ENCODE results near the gene LTO1. TPM values are rescaled to one million over a fixed set of nuclear protein-coding genes. Genes with fewer than 3 reads are reported as not detected.
A peak's percentile ranks its signal among the peaks of the same experiment; 100 is the strongest.

LTO1 gene
- total and polyA plus RNA-seq, 4 donors, result 12.4 to 27.5 (median 19.4) TPM

DNA sequence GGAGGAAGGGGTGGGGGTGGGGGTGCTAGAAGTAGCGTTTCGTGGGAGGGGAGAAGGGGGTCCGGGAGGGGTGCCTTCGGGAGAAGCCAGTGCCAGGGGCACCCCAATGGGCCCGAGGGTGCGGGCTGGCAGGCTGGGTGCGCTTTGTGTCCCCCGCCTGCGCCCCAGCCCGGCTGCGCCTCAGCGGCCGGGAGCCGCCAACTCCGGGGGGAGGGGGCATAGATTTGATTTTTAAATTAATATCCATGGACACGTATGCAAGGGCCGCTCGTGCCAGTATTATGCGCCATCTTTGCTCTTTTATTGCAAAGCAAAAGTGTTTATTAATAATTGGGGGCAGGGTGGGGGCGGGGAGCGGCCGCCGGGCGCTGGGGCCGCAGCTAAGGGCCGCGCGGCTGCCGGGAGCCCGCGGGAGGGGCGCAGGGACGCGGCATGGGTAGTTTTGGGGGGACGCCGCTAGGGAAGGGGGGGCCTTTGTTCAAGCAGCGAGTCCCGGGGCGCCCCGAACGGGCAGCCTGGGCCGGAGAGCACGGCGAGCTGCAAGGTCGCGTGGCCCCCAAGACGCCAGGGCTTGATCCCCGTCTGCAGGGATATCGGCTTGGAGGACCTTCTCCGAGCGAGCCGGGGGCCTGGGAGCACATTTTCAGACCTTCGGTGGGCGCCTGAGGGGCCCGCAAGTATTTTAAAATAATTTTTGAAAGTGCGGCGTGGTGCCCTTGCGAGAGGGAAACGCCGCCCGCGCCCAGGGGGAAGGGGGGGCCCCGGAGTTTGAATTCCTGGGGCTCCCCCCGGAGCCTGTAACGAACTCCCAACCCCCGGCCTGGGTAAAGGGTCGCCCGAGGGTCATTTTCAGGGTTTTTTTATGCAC, 33.2 kb downstream of the LTO1 start:
- ATAC-seq (ENCODE audit: insufficient read depth, low FRiP score), result no peak
- Histone ChIP-seq H3K27me3 (ENCODE audit: control insufficient read depth in 3 of 3, insufficient read depth in 3 of 3, low read length in 2 of 3) (peaks cover 0 to 4% (median 0%) of the 10 kb centered on the region in 3 donors), H3K4me3 (peak overlapping the region; percentile 72), H3K9ac (ENCODE audit: insufficient read depth in 1 of 2, low read length in 2 of 2) (peak overlapping the region; percentile 71 to 84), H3K36me3 (ENCODE audit: control insufficient read depth in 4 of 4, insufficient read depth in 4 of 4, low read length in 4 of 4) (peaks cover 0 to 36% (median 12%) of the 10 kb centered on the region in 4 donors), H3K4me1 (ENCODE audit: control insufficient read depth in 5 of 5, insufficient read depth in 5 of 5, low read length in 5 of 5) (peaks cover 0 to 52% (median 20%) of the 10 kb centered on the region in 5 donors), H3K9me3 (ENCODE audit: control insufficient read depth in 4 of 4, insufficient read depth in 3 of 4, low read length in 3 of 4) (no peaks in the 10 kb centered on the region), H3K27ac (ENCODE audit: low read depth in 1 of 2, low read length in 1 of 2) (peak overlapping the region; percentile 91 to 97)
- DNase-seq, result peak in 2 of 3 donors; percentile 18 to 44
- TF ChIP-seq, protein P1, sequence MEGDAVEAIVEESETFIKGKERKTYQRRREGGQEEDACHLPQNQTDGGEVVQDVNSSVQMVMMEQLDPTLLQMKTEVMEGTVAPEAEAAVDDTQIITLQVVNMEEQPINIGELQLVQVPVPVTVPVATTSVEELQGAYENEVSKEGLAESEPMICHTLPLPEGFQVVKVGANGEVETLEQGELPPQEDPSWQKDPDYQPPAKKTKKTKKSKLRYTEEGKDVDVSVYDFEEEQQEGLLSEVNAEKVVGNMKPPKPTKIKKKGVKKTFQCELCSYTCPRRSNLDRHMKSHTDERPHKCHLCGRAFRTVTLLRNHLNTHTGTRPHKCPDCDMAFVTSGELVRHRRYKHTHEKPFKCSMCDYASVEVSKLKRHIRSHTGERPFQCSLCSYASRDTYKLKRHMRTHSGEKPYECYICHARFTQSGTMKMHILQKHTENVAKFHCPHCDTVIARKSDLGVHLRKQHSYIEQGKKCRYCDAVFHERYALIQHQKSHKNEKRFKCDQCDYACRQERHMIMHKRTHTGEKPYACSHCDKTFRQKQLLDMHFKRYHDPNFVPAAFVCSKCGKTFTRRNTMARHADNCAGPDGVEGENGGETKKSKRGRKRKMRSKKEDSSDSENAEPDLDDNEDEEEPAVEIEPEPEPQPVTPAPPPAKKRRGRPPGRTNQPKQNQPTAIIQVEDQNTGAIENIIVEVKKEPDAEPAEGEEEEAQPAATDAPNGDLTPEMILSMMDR (IDR thresholded peaks at IDR 0.05; ENCODE audit: control extremely low read depth, extremely low read depth), result no peak
- 1% methylated on average over 58 to 68 of the region's 68 CpGs for WGBS, 2 donors

DNA sequence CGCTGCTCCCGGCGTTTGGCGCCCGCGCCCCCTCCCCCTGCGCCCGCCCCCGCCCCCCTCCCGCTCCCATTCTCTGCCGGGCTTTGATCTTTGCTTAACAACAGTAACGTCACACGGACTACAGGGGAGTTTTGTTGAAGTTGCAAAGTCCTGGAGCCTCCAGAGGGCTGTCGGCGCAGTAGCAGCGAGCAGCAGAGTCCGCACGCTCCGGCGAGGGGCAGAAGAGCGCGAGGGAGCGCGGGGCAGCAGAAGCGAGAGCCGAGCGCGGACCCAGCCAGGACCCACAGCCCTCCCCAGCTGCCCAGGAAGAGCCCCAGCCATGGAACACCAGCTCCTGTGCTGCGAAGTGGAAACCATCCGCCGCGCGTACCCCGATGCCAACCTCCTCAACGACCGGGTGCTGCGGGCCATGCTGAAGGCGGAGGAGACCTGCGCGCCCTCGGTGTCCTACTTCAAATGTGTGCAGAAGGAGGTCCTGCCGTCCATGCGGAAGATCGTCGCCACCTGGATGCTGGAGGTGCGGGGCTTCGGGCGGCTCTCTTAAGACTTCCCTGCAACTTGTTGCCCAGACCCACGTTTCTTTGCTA, 34.1 kb downstream of the LTO1 start, which contains the start of gene CCND1:
Gene CCND1 (plus strand): TSS at position 162 of the 587 bp plus-strand sequence. CDS start 158 bp downstream, at position 320.
- ATAC-seq (ENCODE audit: insufficient read depth, low FRiP score) (peak; percentile 22), DNase-seq (peak; percentile 96 to 97 (median 96))
- 0 to 1% methylated on average over 41 to 49 of the region's 49 CpGs for WGBS, 2 donors
- peaks cover 0 to 58% (median 24%) of the 10 kb centered on the region in 5 donors for H3K4me1 ChIP-seq (ENCODE audit: control insufficient read depth in 5 of 5, insufficient read depth in 5 of 5, low read length in 5 of 5)
- TF ChIP-seq, protein P1 (IDR thresholded peaks at IDR 0.05; ENCODE audit: control extremely low read depth, extremely low read depth), result no peak
- H3K36me3 ChIP-seq (ENCODE audit: control insufficient read depth in 4 of 4, insufficient read depth in 4 of 4, low read length in 4 of 4), result peaks cover 0 to 36% (median 11%) of the 10 kb centered on the region in 4 donors
- peaks cover 0 to 4% (median 0%) of the 10 kb centered on the region in 3 donors for H3K27me3 ChIP-seq (ENCODE audit: control insufficient read depth in 3 of 3, insufficient read depth in 3 of 3, low read length in 2 of 3)
- H3K4me3 ChIP-seq, result peak within 1 kb of the TSS; percentile 72
- no peaks in the 10 kb centered on the region for H3K9me3 ChIP-seq (ENCODE audit: control insufficient read depth in 4 of 4, insufficient read depth in 3 of 4, low read length in 3 of 4)
- peak within 1 kb of the TSS; percentile 91 to 97 for H3K27ac ChIP-seq (ENCODE audit: low read depth in 1 of 2, low read length in 1 of 2)
- peak within 1 kb of the TSS; percentile 71 to 84 for H3K9ac ChIP-seq (ENCODE audit: insufficient read depth in 1 of 2, low read length in 2 of 2)

DNA sequence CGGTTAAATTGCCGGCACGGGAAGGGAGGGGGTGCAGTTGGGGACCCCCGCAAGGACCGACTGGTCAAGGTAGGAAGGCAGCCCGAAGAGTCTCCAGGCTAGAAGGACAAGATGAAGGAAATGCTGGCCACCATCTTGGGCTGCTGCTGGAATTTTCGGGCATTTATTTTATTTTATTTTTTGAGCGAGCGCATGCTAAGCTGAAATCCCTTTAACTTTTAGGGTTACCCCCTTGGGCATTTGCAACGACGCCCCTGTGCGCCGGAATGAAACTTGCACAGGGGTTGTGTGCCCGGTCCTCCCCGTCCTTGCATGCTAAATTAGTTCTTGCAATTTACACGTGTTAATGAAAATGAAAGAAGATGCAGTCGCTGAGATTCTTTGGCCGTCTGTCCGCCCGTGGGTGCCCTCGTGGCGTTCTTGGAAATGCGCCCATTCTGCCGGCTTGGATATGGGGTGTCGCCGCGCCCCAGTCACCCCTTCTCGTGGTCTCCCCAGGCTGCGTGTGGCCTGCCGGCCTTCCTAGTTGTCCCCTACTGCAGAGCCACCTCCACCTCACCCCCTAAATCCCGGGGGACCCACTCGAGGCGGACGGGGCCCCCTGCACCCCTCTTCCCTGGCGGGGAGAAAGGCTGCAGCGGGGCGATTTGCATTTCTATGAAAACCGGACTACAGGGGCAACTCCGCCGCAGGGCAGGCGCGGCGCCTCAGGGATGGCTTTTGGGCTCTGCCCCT, 34.7 kb downstream of the LTO1 start:
- ATAC-seq (ENCODE audit: insufficient read depth, low FRiP score), result no peak
- Histone ChIP-seq H3K27ac (ENCODE audit: low read depth in 1 of 2, low read length in 1 of 2) (peak overlapping the region; percentile 55 to 83), H3K4me3 (peak overlapping the region; percentile 20), H3K9me3 (ENCODE audit: control insufficient read depth in 4 of 4, insufficient read depth in 3 of 4, low read length in 3 of 4) (no peaks in the 10 kb centered on the region), H3K4me1 (ENCODE audit: control insufficient read depth in 5 of 5, insufficient read depth in 5 of 5, low read length in 5 of 5) (peaks cover 0 to 55% (median 24%) of the 10 kb centered on the region in 5 donors), H3K27me3 (ENCODE audit: control insufficient read depth in 3 of 3, insufficient read depth in 3 of 3, low read length in 2 of 3) (peaks cover 0 to 4% (median 0%) of the 10 kb centered on the region in 3 donors), H3K9ac (ENCODE audit: insufficient read depth in 1 of 2, low read length in 2 of 2) (peak overlapping the region in 1 of 2 donors; percentile 4), H3K36me3 (ENCODE audit: control insufficient read depth in 4 of 4, insufficient read depth in 4 of 4, low read length in 4 of 4) (peaks cover 0 to 30% (median 6%) of the 10 kb centered on the region in 4 donors)
- TF ChIP-seq, protein P1 (IDR thresholded peaks at IDR 0.05; ENCODE audit: control extremely low read depth, extremely low read depth), result no peak
- WGBS, 2 donors, result 1 to 3% methylated on average over 43 of the region's 43 CpGs
- DNase-seq, result peak in 2 of 3 donors; percentile 45 to 67
